ENCODE measurements around the gene KNSTRN. TPM values are rescaled to one million over a fixed set of nuclear protein-coding genes. Genes with fewer than 3 reads are reported as not detected.

The KNSTRN gene
- total RNA-seq, 1 donor from 2014 or later: 152 TPM

DNA sequence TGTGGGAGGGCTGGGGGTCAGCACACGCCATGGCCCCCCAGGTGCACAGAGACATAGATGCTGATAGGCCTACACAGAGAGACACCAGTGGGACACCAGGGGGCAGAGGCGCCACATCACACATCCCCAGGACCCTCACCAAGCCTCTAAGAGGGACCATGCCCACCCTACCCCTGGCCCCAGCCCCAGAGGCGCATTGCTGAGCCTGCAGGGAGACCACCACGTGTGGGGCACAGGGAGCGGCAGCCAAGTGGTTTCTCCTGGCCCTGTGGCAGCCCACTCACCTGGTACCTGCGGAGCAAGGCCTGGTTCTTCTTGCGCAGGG, 42.9 kb upstream of the KNSTRN start:
- Mint-ChIP-seq H3K27me3 (ENCODE audit: insufficient read depth, low read depth) (peaks cover 6% of the 10 kb centered on the region), H3K36me3 (no peaks in the 10 kb centered on the region), H3K9me3 (no peaks in the 10 kb centered on the region), H3K27ac (no peak overlapping the region), H3K4me3 (no peak overlapping the region), H3K4me1 (peaks cover 17% of the 10 kb centered on the region)
- no peaks in the 10 kb centered on the region for H3K79me2 ChIP-seq (ENCODE audit: low read depth)
- H3K27ac ChIP-seq: no peak overlapping the region
- H3K36me3 ChIP-seq: no peaks in the 10 kb centered on the region
- no peak overlapping the region for H3K4me3 ChIP-seq
- no peaks in the 10 kb centered on the region for H3K9me3 ChIP-seq (ENCODE audit: low read depth)
- H2AFZ ChIP-seq (replicated peaks): no peak overlapping the region
- no peak overlapping the region for H3K4me2 ChIP-seq
- TF ChIP-seq, protein P1, sequence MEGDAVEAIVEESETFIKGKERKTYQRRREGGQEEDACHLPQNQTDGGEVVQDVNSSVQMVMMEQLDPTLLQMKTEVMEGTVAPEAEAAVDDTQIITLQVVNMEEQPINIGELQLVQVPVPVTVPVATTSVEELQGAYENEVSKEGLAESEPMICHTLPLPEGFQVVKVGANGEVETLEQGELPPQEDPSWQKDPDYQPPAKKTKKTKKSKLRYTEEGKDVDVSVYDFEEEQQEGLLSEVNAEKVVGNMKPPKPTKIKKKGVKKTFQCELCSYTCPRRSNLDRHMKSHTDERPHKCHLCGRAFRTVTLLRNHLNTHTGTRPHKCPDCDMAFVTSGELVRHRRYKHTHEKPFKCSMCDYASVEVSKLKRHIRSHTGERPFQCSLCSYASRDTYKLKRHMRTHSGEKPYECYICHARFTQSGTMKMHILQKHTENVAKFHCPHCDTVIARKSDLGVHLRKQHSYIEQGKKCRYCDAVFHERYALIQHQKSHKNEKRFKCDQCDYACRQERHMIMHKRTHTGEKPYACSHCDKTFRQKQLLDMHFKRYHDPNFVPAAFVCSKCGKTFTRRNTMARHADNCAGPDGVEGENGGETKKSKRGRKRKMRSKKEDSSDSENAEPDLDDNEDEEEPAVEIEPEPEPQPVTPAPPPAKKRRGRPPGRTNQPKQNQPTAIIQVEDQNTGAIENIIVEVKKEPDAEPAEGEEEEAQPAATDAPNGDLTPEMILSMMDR (IDR thresholded peaks at IDR 0.05): peak; percentile 16
- TF ChIP-seq EZH2 (IDR thresholded peaks at IDR 0.05): no peak
- no peak overlapping the region for H3K9ac ChIP-seq
- H3K27me3 ChIP-seq: peaks cover 8% of the 10 kb centered on the region
- no peaks in the 10 kb centered on the region for H3F3A ChIP-seq (ENCODE audit: low read depth)
- H3K4me1 ChIP-seq: peaks cover 11% of the 10 kb centered on the region
- no peak for DNase-seq (ENCODE audit: low spot score)
- no peaks in the 10 kb centered on the region for H4K20me1 ChIP-seq (ENCODE audit: low read depth)

GRCh38 chr15:40340038-40340739, 42.3 kb upstream of the KNSTRN start:
- no peak for DNase-seq (ENCODE audit: low spot score)
- no peaks in the 10 kb centered on the region for H3F3A ChIP-seq (ENCODE audit: low read depth)
- no peak overlapping the region for H3K9ac ChIP-seq
- peaks cover 8% of the 10 kb centered on the region for H3K27me3 Mint-ChIP-seq (ENCODE audit: insufficient read depth, low read depth)
- H3K4me3 Mint-ChIP-seq: no peak overlapping the region
- TF ChIP-seq EZH2phosphoT487 (IDR thresholded peaks at IDR 0.05) (no peak), EZH2 (IDR thresholded peaks at IDR 0.05) (no peak)
- TF ChIP-seq, protein P1 (IDR thresholded peaks at IDR 0.05): no peak
- no peak overlapping the region for H3K4me3 ChIP-seq
- H3K27ac Mint-ChIP-seq: peak overlapping the region; percentile 89
- H3K27me3 ChIP-seq: peaks cover 6% of the 10 kb centered on the region
- peak overlapping the region; percentile 16 for H3K4me2 ChIP-seq
- no peaks in the 10 kb centered on the region for H3K36me3 ChIP-seq
- no peaks in the 10 kb centered on the region for H3K79me2 ChIP-seq (ENCODE audit: low read depth)
- H4K20me1 ChIP-seq (ENCODE audit: low read depth): no peaks in the 10 kb centered on the region
- peaks cover 11% of the 10 kb centered on the region for H3K4me1 ChIP-seq
- peaks cover 19% of the 10 kb centered on the region for H3K4me1 Mint-ChIP-seq
- no peaks in the 10 kb centered on the region for H3K9me3 Mint-ChIP-seq
- peak overlapping the region; percentile 81 for H2AFZ ChIP-seq (replicated peaks)
- no peak overlapping the region for H3K27ac ChIP-seq
- H3K36me3 Mint-ChIP-seq: no peaks in the 10 kb centered on the region
- no peaks in the 10 kb centered on the region for H3K9me3 ChIP-seq (ENCODE audit: low read depth)

GRCh38 chr15:40340740-40341400, 41.7 kb upstream of the KNSTRN start, which contains the start of gene CCDC9B:
Gene CCDC9B, minus strand, starts transcription at chr15:40340939. Its CDS starts 120 bp downstream, at chr15:40340819.
- peak within 1 kb of the TSS; percentile 89 for H3K27ac Mint-ChIP-seq
- H3K27ac ChIP-seq: no peak within 1 kb of the TSS
- no peak within 1 kb of the TSS for H3K4me3 Mint-ChIP-seq

More at GRCh38 chr15:40340740-40341400, 41.7 kb upstream of the KNSTRN start, which contains the start of gene CCDC9B:
- Histone ChIP-seq H3K79me2 (ENCODE audit: low read depth) (no peaks in the 10 kb centered on the region), H3K9ac (no peak within 1 kb of the TSS), H2AFZ (replicated peaks) (peak within 1 kb of the TSS; percentile 81), H3K4me1 (peaks cover 11% of the 10 kb centered on the region), H3K4me2 (peak within 1 kb of the TSS; percentile 16), H3K9me3 (ENCODE audit: low read depth) (no peaks in the 10 kb centered on the region), H3K27me3 (peaks cover 5% of the 10 kb centered on the region), H3K36me3 (no peaks in the 10 kb centered on the region), H3K4me3 (no peak within 1 kb of the TSS), H3F3A (ENCODE audit: low read depth) (no peaks in the 10 kb centered on the region), H4K20me1 (ENCODE audit: low read depth) (no peaks in the 10 kb centered on the region)
- H3K4me1 Mint-ChIP-seq: peaks cover 15% of the 10 kb centered on the region
- TF ChIP-seq, protein P1 (IDR thresholded peaks at IDR 0.05): no peak
- TF ChIP-seq EZH2phosphoT487 (IDR thresholded peaks at IDR 0.05) (no peak), EZH2 (IDR thresholded peaks at IDR 0.05) (no peak)
- DNase-seq (ENCODE audit: low spot score): peak; percentile 55
- no peaks in the 10 kb centered on the region for H3K9me3 Mint-ChIP-seq
- peaks cover 13% of the 10 kb centered on the region for H3K27me3 Mint-ChIP-seq (ENCODE audit: insufficient read depth, low read depth)
- no peaks in the 10 kb centered on the region for H3K36me3 Mint-ChIP-seq
